Panc1 (cell line): Measurements from ENCODE around the gene TMEFF2. TPM values are rescaled to one million over a fixed set of nuclear protein-coding genes. Genes with fewer than 3 reads are reported as not detected.

ENCODE experiments used
- ATAC-seq: fragments of 200-7000 bp; cut with Tn5 transposase; 2 replicates; pipeline ENCODE4 v1.9.1; 2020; ENCODE audit warnings: mild to moderate bottlenecking, moderate library complexity
- BruUV-seq: library from RNA; stranded (reverse); fragments of 400-500 nt; replicated peaks from 2 replicates; lab custom pipeline; 2021; lab: Mats Ljungman, UMichigan
- CTCF ChIA-PET: fragments of 300-600 bp; sonication (Branson Sonifier 250); formaldehyde crosslinking; loops from one replicate; lab custom pipeline; 2022; ENCODE audit warnings: antibody characterized with exemption; lab: Charles Lee
- POLR2A ChIA-PET: fragments of 300-600 bp; sonication (Branson Sonifier 250); formaldehyde crosslinking; loops from one replicate; lab custom pipeline; 2022; ENCODE audit warnings: antibody characterized with exemption; lab: Charles Lee
- DNase-seq: peaks from one replicate; pipeline ENCODE4 v3.0.0-alpha.2; 2010; ENCODE audit warnings: low read depth, low spot score
- H3K27ac ChIP-seq: 2 replicates; pipeline ENCODE4 v1.5.1; 2011; ENCODE audit warnings: mild to moderate bottlenecking, low read length, inconsistent platforms
- H3K27me3 ChIP-seq: fragments of 200-500 bp; sonication (Bioruptor generic); 2 replicates; pipeline ENCODE4 v1.6.0; 2014; ENCODE audit warnings: low read length, inconsistent platforms; ENCODE audit not compliant: control insufficient read depth, insufficient read depth
- H3K36me3 ChIP-seq: fragments of 200-500 bp; sonication (Bioruptor generic); 2 replicates; pipeline ENCODE4 v1.5.1; 2014; ENCODE audit warnings: inconsistent platforms, mild to moderate bottlenecking, low read length, moderate library complexity; ENCODE audit not compliant: control insufficient read depth, insufficient read depth
- H3K4me1 ChIP-seq: 2 replicates; pipeline ENCODE4 v1.5.1; 2011; ENCODE audit warnings: inconsistent platforms, mild to moderate bottlenecking, low read length, moderate library complexity; ENCODE audit not compliant: control insufficient read depth, insufficient read depth
- H3K4me3 ChIP-seq, 2 experiments: 2 replicates each; pipeline ENCODE4 v1.5.1; 2011 to 2012; ENCODE audit warnings: low read depth in 2 of 2, low read length in 2 of 2, mild to moderate bottlenecking in 2 of 2, inconsistent platforms in 1 of 2, moderate library complexity in 1 of 2
- H3K9me3 ChIP-seq: fragments of 200-500 bp; sonication (Bioruptor generic); 2 replicates; pipeline ENCODE4 v1.5.1; 2014; ENCODE audit warnings: low read depth, mild to moderate bottlenecking, inconsistent platforms, low read length, moderate library complexity; ENCODE audit not compliant: control insufficient read depth, insufficient read depth
- CTCF ChIP-seq: fragments of 450-650 bp; IDR thresholded peaks from 2 replicates; pipeline ENCODE4 v1.5.1; 2017; ENCODE audit warnings: mild to moderate bottlenecking
- POLR2AphosphoS5 ChIP-seq: IDR thresholded peaks from 2 replicates; pipeline ENCODE4 v1.6.1; 2012; ENCODE audit warnings: mild to moderate bottlenecking, low read depth, low read length, moderate library complexity
- REST ChIP-seq, 2 experiments: IDR thresholded peaks; 2 replicates each; pipeline ENCODE4 v1.6.1; 2011 to 2012; ENCODE audit warnings: low read depth in 2 of 2, control low read depth in 1 of 2, low read length in 1 of 2, mild to moderate bottlenecking in 1 of 2, moderate library complexity in 1 of 2; ENCODE audit not compliant: insufficient read depth in 1 of 2
- SIN3A ChIP-seq: IDR thresholded peaks from 2 replicates; pipeline ENCODE4 v1.6.1; 2012; ENCODE audit warnings: low read depth, mild to moderate bottlenecking, low read length, moderate library complexity, borderline replicate concordance; ENCODE audit not compliant: insufficient read depth
- TCF7L2 ChIP-seq: IDR thresholded peaks from 2 replicates; pipeline ENCODE4 v1.6.1; 2011; ENCODE audit warnings: mild to moderate bottlenecking, low read depth, low read length, inconsistent platforms
- in situ Hi-C: cut with HindIII; loops from 2 replicates; pipeline ENCODE4 v1.10.0; 2016; ENCODE audit warnings: low sequenced_read_pairs, low pct_unique_long_range_greater_than_20kb
- intact Hi-C: fragments of 100-400 bp; cut with micrococcal nuclease; formaldehyde crosslinking; loops from one replicate; pipeline ENCODE4 v1.10.0; 2022; ENCODE audit not compliant: unreplicated experiment
- total RNA-seq: library from RNA; stranded (reverse); gene quantifications from one replicate; pipeline ENCODE4 v1.2.1, GENCODE V29; 2021; ENCODE audit not compliant: unreplicated experiment

The TMEFF2 gene
- total RNA-seq, 1 experiment from 2014 or later = 1.5 TPM

- no peak for TF ChIP-seq REST (IDR thresholded peaks at IDR 0.05; ENCODE audit: insufficient read depth in 1 of 2, low read depth in 2 of 2, low read length in 1 of 2)
- no peak overlapping the region for H3K4me3 ChIP-seq
- H3K9me3 ChIP-seq = no peaks in the 10 kb centered on the region
- no peaks in the 10 kb centered on the region for H3K36me3 ChIP-seq
- H3K27ac ChIP-seq = no peak overlapping the region
- CTCF ChIA-PET = interaction anchor here (0.7 kb wide), 1 partner anchor 75 kb away, joined by 5 read pairs; no protein-coding TSS in a partner anchor
- ATAC-seq (no peak), DNase-seq (no peak)
- H3K4me1 ChIP-seq = no peaks in the 10 kb centered on the region
- POLR2A ChIA-PET = no interaction called here
- in situ Hi-C loops (no loop called here), intact Hi-C loops (no loop called here)
- H3K27me3 ChIP-seq = no peaks in the 10 kb centered on the region
- BruUV-seq = no TSS peak
Measured at GRCh38 chr2:192002418-192002817, 192.3 kb downstream of the TMEFF2 start.

- H3K4me3 ChIP-seq = no peak overlapping the region
- ChIA-PET POLR2A (no interaction called here), CTCF (no interaction called here)
- no peak overlapping the region for H3K27ac ChIP-seq
- no peaks in the 10 kb centered on the region for H3K9me3 ChIP-seq
- BruUV-seq = no TSS peak
- no peaks in the 10 kb centered on the region for H3K36me3 ChIP-seq
- ATAC-seq = no peak
- TF ChIP-seq TCF7L2 = no peak
- TF ChIP-seq CTCF = no peak
- TF ChIP-seq SIN3A = no peak
- TF ChIP-seq POLR2AphosphoS5 = no peak
- TF ChIP-seq REST (IDR thresholded peaks at IDR 0.05; ENCODE audit: insufficient read depth in 1 of 2, low read depth in 2 of 2, low read length in 1 of 2) = no peak
- in situ Hi-C loops = no loop called here
- H3K27me3 ChIP-seq = no peaks in the 10 kb centered on the region
- intact Hi-C loops = no loop called here
- no peaks in the 10 kb centered on the region for H3K4me1 ChIP-seq
- no peak for DNase-seq
Measured at GRCh38 chr2:192000196-192000980, 194.3 kb downstream of the TMEFF2 start.
